Psoas muscle (tissue), 8 donors: ENCODE measurements around the gene AXIN2. TPM values are rescaled to one million over a fixed set of nuclear protein-coding genes. Genes with fewer than 3 reads are reported as not detected.

Experiments used
- ATAC-seq, 4 donors: fragments of 200-7000 bp; cut with Tn5 transposase; one replicate each; pipeline ENCODE4 v1.9.1; 2020; ENCODE audit warnings: moderate library complexity in 3 of 4, mild to moderate bottlenecking in 2 of 4
- DNase-seq, 2 donors: peaks; one replicate each; pipeline ENCODE4 v3.0.0-alpha.2; 2020
- H3K27ac ChIP-seq: fragments of 200-600 bp; one replicate; pipeline ENCODE4 v1.8.0; 2022
- H3K27me3 ChIP-seq, 3 donors: fragments of 200-600 bp in 1 of 3; one replicate each; pipeline versions ENCODE4 v1.6.1 to v1.8.0; 2013 to 2022; ENCODE audit warnings: low read length in 2 of 3, mild to moderate bottlenecking in 2 of 3, moderate library complexity in 1 of 3; ENCODE audit not compliant: insufficient read depth in 3 of 3
- H3K36me3 ChIP-seq, 2 donors: fragments of 200-600 bp in 1 of 2; one replicate each; pipeline versions ENCODE4 v1.6.1 to v1.8.0; 2013 to 2022; ENCODE audit warnings: low read depth in 1 of 2, mild to moderate bottlenecking in 1 of 2, moderate library complexity in 1 of 2; ENCODE audit not compliant: insufficient read depth in 1 of 2
- H3K4me1 ChIP-seq: fragments of 200-600 bp; one replicate; pipeline ENCODE4 v1.8.0; 2022
- H3K4me3 ChIP-seq: fragments of 200-600 bp; one replicate; pipeline ENCODE4 v1.8.0; 2022; ENCODE audit warnings: mild to moderate bottlenecking
- H3K9me3 ChIP-seq: fragments of 200-600 bp; one replicate; pipeline ENCODE4 v1.8.0; 2022
- CTCF ChIP-seq: fragments of 200-600 bp; IDR thresholded peaks from one replicate; pipeline ENCODE4 v1.8.0; 2022; ENCODE audit warnings: antibody characterized with exemption
- WGBS, 3 donors: extraction: QIAGEN DNeasy Blood & Tissue Kit; methylation state at CpG; one replicate each; pipeline versions ENCODE4 v1.1.6 to v1.1.7; 2013; 5-methylcytosine and 5-hydroxymethylcytosine counted together
- intact Hi-C, 2 donors: fragments of 100-400 bp; cut with DNase I; formaldehyde crosslinking; loops; one replicate each; pipeline versions ENCODE4 v1.11.0 to v1.14.2; 2022
- polyA plus RNA-seq, 3 donors: library from polyadenylated mRNA; stranded (reverse); fragments of 200-250 nt; gene quantifications; one replicate each; pipeline ENCODE4 v1.2.3, GENCODE V29; 2013
- total RNA-seq, 4 donors: library from RNA; stranded (reverse); fragmentation: NEBNext Ultra II Directional in 2 of 4; extraction: Animal tissue kit (Norgen Biotek cat#: 25700) in 2 of 4; gene quantifications; one replicate each; pipeline versions ENCODE4 v1.2.1 to v1.2.4, GENCODE V29; 2021 to 2023
- donor health status: healthy with polysubstance abuse.
- donor health status: DM: no; HTN: no; CAD: no; lungs with moderate emphysema.
- donor health status: Bipolar disorder and iron deficiency.
- donor health status: healthy.
- donor health status: DM: yes; HTN: yes; CAD: no.
- donor health status: DM: no; HTN: no; CAD: no.
- donor health status: DM: no; HTN: no; CAD: no.
- donor health status: DM: yes; HTN: yes; CAD: no.

Gene AXIN2
- total and polyA plus RNA-seq, 7 donors: 0.72 to 19.1 (median 8.0) TPM

- no peak for DNase-seq
Observed at GRCh38 chr17:65522751-65523404, 38.6 kb downstream of the AXIN2 start.

GRCh38 chr17:65519462-65519861, 42.0 kb downstream of the AXIN2 start:
- ATAC-seq: no peak
- Histone ChIP-seq H3K4me1 (no peaks in the 10 kb centered on the region), H3K36me3 (no peaks in the 10 kb centered on the region), H3K4me3 (no peak overlapping the region), H3K9me3 (no peaks in the 10 kb centered on the region), H3K27ac (no peak overlapping the region), H3K27me3 (no peaks in the 10 kb centered on the region)
- intact Hi-C loops: no loop called here
- no peak for DNase-seq
- WGBS, 3 donors: 52 to 56% (median 55%) methylated on average over 3 of the region's 3 CpGs
- no peak for TF ChIP-seq CTCF

More at GRCh38 chr17:65522751-65523404, 38.6 kb downstream of the AXIN2 start:
- no peak for ATAC-seq
- no peaks in the 10 kb centered on the region for H3K4me1 ChIP-seq
- no peak overlapping the region for H3K4me3 ChIP-seq
- no peaks in the 10 kb centered on the region for H3K9me3 ChIP-seq
- 94 to 96% (median 95%) methylated on average over 14 of the region's 14 CpGs for WGBS, 3 donors
- H3K36me3 ChIP-seq: peaks cover 0 to 4% of the 10 kb centered on the region in 2 donors
- intact Hi-C loops: no loop called here
- TF ChIP-seq CTCF: no peak
- no peaks in the 10 kb centered on the region for H3K27me3 ChIP-seq
- H3K27ac ChIP-seq: no peak overlapping the region

GRCh38 chr17:65518256-65518655, 43.2 kb downstream of the AXIN2 start:
- Histone ChIP-seq H3K4me3 (no peak overlapping the region), H3K4me1 (no peaks in the 10 kb centered on the region), H3K27me3 (no peaks in the 10 kb centered on the region), H3K36me3 (no peaks in the 10 kb centered on the region), H3K27ac (no peak overlapping the region), H3K9me3 (no peaks in the 10 kb centered on the region)
- no peak for DNase-seq
- intact Hi-C loops: no loop called here
- TF ChIP-seq CTCF: no peak
- WGBS, 3 donors: 64 to 73% (median 66%) methylated on average over 2 of the region's 2 CpGs
- ATAC-seq: no peak

GRCh38 chr17:65515959-65516948, 45.2 kb downstream of the AXIN2 start:
- WGBS, 3 donors: 62 to 74% (median 69%) methylated on average over 16 to 17 of the region's 17 CpGs
- Histone ChIP-seq H3K4me3 (no peak overlapping the region), H3K27me3 (no peaks in the 10 kb centered on the region), H3K9me3 (no peaks in the 10 kb centered on the region), H3K27ac (no peak overlapping the region), H3K4me1 (no peaks in the 10 kb centered on the region), H3K36me3 (no peaks in the 10 kb centered on the region)
- DNase-seq (no peak), ATAC-seq (no peak)
- no peak for TF ChIP-seq CTCF
- intact Hi-C loops: no loop called here
